IMR-90 (cell line): ENCODE results near the gene PDS5B. TPM values are rescaled to one million over a fixed set of nuclear protein-coding genes. Genes with fewer than 3 reads are reported as not detected.

Experiments
- ATAC-seq: fragments of 200-7000 bp; cut with Tn5 transposase; 2 replicates; pipeline ENCODE4 v1.9.1; 2020; ENCODE audit warnings: low read depth, mild to moderate bottlenecking, moderate library complexity
- BruUV-seq: library from RNA; stranded (reverse); fragments of 400-500 nt; replicated peaks from 2 replicates; lab custom pipeline; 2021; lab: Mats Ljungman, UMichigan
- CTCF ChIA-PET: fragments of 300-600 bp; formaldehyde crosslinking; extraction: SDS; loops from one replicate; lab custom pipeline; 2021; ENCODE audit warnings: antibody characterized with exemption; lab: Yijun Ruan, JAX
- POLR2A ChIA-PET: fragments of 300-600 bp; sonication (Branson Sonifier 250); formaldehyde crosslinking; loops from one replicate; lab custom pipeline; 2022; ENCODE audit warnings: antibody characterized with exemption; ENCODE audit not compliant: unreplicated experiment; lab: Charles Lee
- DNase-seq: peaks from one replicate; pipeline ENCODE4 v3.0.0; 2013
- H2AFZ ChIP-seq: replicated peaks from 2 replicates; pipeline ENCODE3; 2013; ENCODE audit warnings: low read length, mild to moderate bottlenecking; ENCODE audit not compliant: poor library complexity
- H2AK5ac ChIP-seq: 2 replicates; pipeline ENCODE4 v1.6.1; 2013; ENCODE audit warnings: low read depth, low read length, inconsistent platforms
- H2AK9ac ChIP-seq: replicated peaks from 2 replicates; pipeline ENCODE3; 2013; ENCODE audit warnings: mild to moderate bottlenecking, low read depth, low read length, moderate library complexity; ENCODE audit not compliant: poor library complexity
- H2BK120ac ChIP-seq: 2 replicates; pipeline ENCODE4 v1.6.1; 2013; ENCODE audit warnings: low read depth, low read length, inconsistent platforms
- H2BK15ac ChIP-seq: 3 replicates; pipeline ENCODE4 v1.6.1; 2013; ENCODE audit warnings: low read depth, low read length, inconsistent platforms
- H2BK20ac ChIP-seq: 2 replicates; pipeline ENCODE4 v1.6.1; 2013; ENCODE audit warnings: low read depth, mild to moderate bottlenecking, inconsistent platforms, low read length, moderate library complexity
- H2BK5ac ChIP-seq: 2 replicates; pipeline ENCODE4 v1.6.1; 2013; ENCODE audit warnings: mild to moderate bottlenecking, low read depth, low read length, inconsistent platforms; ENCODE audit not compliant: poor library complexity, severe bottlenecking
- H3K14ac ChIP-seq: replicated peaks from 2 replicates; pipeline ENCODE4 v1.6.1; 2013; ENCODE audit warnings: low read depth, low read length, inconsistent platforms
- H3K18ac ChIP-seq: 2 replicates; pipeline ENCODE4 v1.6.1; 2013; ENCODE audit warnings: low read depth, low read length, control low read depth
- H3K23ac ChIP-seq: 2 replicates; pipeline ENCODE4 v1.6.1; 2013; ENCODE audit warnings: low read depth, low read length, inconsistent platforms
- H3K27ac ChIP-seq: 2 replicates; pipeline ENCODE4 v1.5.1; 2013; ENCODE audit warnings: mild to moderate bottlenecking, control low read depth, low read length; ENCODE audit not compliant: insufficient read depth
- H3K27me3 ChIP-seq: 2 replicates; pipeline ENCODE4 v1.6.1; 2013; ENCODE audit warnings: low read length; ENCODE audit not compliant: control insufficient read depth, insufficient read depth
- H3K36me3 ChIP-seq: 2 replicates; pipeline ENCODE4 v1.6.1; 2013; ENCODE audit warnings: low read length, mixed read lengths; ENCODE audit not compliant: control insufficient read depth, insufficient read depth
- H3K4ac ChIP-seq: 2 replicates; pipeline ENCODE4 v1.6.1; 2013; ENCODE audit warnings: low read depth, low read length, inconsistent platforms
- H3K4me1 ChIP-seq: 2 replicates; pipeline ENCODE4 v1.6.1; 2013; ENCODE audit warnings: low read length, mixed read lengths; ENCODE audit not compliant: control insufficient read depth, insufficient read depth
- H3K4me2 ChIP-seq: 2 replicates; pipeline ENCODE4 v1.6.1; 2013; ENCODE audit warnings: low read depth, mild to moderate bottlenecking, control low read depth, low read length, moderate library complexity
- H3K4me3 ChIP-seq: 2 replicates; pipeline ENCODE4 v1.5.1; 2013; ENCODE audit warnings: low read depth, mild to moderate bottlenecking, control low read depth, low read length, moderate library complexity; ENCODE audit not compliant: insufficient read depth
- H3K56ac ChIP-seq: 2 replicates; pipeline ENCODE4 v1.6.1; 2013; ENCODE audit warnings: low read length, inconsistent platforms; ENCODE audit not compliant: insufficient read depth; ENCODE audit errors: extremely low read depth
- H3K79me1 ChIP-seq, 2 experiments: 2 replicates each; pipeline ENCODE4 v1.6.1; 2013; ENCODE audit warnings: low read length in 2 of 2, inconsistent platforms in 1 of 2, low read depth in 1 of 2
- H3K9ac ChIP-seq: 2 replicates; pipeline ENCODE4 v1.6.1; 2013; ENCODE audit warnings: low read depth, low read length, control low read depth
- H3K9me1 ChIP-seq: 2 replicates; pipeline ENCODE4 v1.6.1; 2013; ENCODE audit warnings: low read length, inconsistent platforms; ENCODE audit not compliant: insufficient read depth
- H3K9me3 ChIP-seq: 2 replicates; pipeline ENCODE4 v1.6.1; 2013; ENCODE audit warnings: low read length; ENCODE audit not compliant: control insufficient read depth, insufficient read depth
- H4K20me1 ChIP-seq: 2 replicates; pipeline ENCODE4 v1.6.1; 2013; ENCODE audit warnings: low read length, inconsistent platforms; ENCODE audit not compliant: insufficient read depth
- H4K5ac ChIP-seq: 2 replicates; pipeline ENCODE4 v1.6.1; 2013; ENCODE audit warnings: mild to moderate bottlenecking, low read depth, low read length, control low read depth
- H4K8ac ChIP-seq, 2 experiments: 2 replicates each; pipeline ENCODE4 v1.6.1; 2013; ENCODE audit warnings: low read depth in 2 of 2, low read length in 2 of 2, control low read depth in 1 of 2, inconsistent platforms in 1 of 2
- H4K91ac ChIP-seq: 2 replicates; pipeline ENCODE4 v1.6.1; 2013; ENCODE audit warnings: low read depth, low read length, inconsistent platforms; ENCODE audit not compliant: insufficient read depth
- CEBPB ChIP-seq: IDR thresholded peaks from 2 replicates; pipeline ENCODE4 v1.6.1; 2012; ENCODE audit warnings: low read depth, low read length, improper control_type of control experiment
- ELK1 ChIP-seq: fragments of 150-350 bp; IDR thresholded peaks from 2 replicates; pipeline ENCODE4 v1.6.1; 2016; ENCODE audit warnings: low read depth, mild to moderate bottlenecking, low read length, moderate library complexity, borderline replicate concordance
- MAZ ChIP-seq: IDR thresholded peaks from 2 replicates; pipeline ENCODE4 v1.6.1; 2012; ENCODE audit warnings: low read depth, mild to moderate bottlenecking, low read length, improper control_type of control experiment, moderate library complexity, borderline replicate concordance
- NFE2L2 ChIP-seq: fragments of 150-350 bp; IDR thresholded peaks from 2 replicates; pipeline ENCODE4 v1.6.1; 2016; ENCODE audit warnings: low read depth, mild to moderate bottlenecking, low read length
- RCOR1 ChIP-seq: IDR thresholded peaks from 2 replicates; pipeline ENCODE4 v1.6.1; 2012; ENCODE audit warnings: mild to moderate bottlenecking, low read length, improper control_type of control experiment; ENCODE audit not compliant: insufficient replicate concordance
- RFX5 ChIP-seq: IDR thresholded peaks from 2 replicates; pipeline ENCODE4 v1.8.0; 2012; ENCODE audit warnings: low read depth, mild to moderate bottlenecking, low read length, moderate library complexity
- SMC3 ChIP-seq: fragments of 150-350 bp; IDR thresholded peaks from 2 replicates; pipeline ENCODE4 v1.6.1; 2016; ENCODE audit warnings: low read depth, mild to moderate bottlenecking, antibody characterized with exemption, low read length, moderate library complexity
- WGBS, 2 experiments: methylation state at CpG; one replicate each; pipeline versions ENCODE4 v1.1.5 to v1.1.7; 2013; ENCODE audit warnings: missing lambda C conversion rate in 2 of 2; ENCODE audit not compliant: insufficient read length in 1 of 2; ENCODE audit errors: extremely low coverage in 2 of 2; 5-methylcytosine and 5-hydroxymethylcytosine counted together
- dilution Hi-C: fragments of 300-500 bp; cut with HindIII; formaldehyde crosslinking; loops from one replicate; pipeline ENCODE4 v1.14.3; 2018; ENCODE audit warnings: low sequenced_read_pairs; ENCODE audit not compliant: unreplicated experiment
- in situ Hi-C: fragments of 300-500 bp; cut with MboI; formaldehyde crosslinking; loops from 3 replicates; pipeline ENCODE4 v1.14.3; 2019; ENCODE audit warnings: low sequenced_read_pairs, inconsistent platforms, mixed read lengths
- intact Hi-C: fragments of 100-400 bp; cut with micrococcal nuclease; formaldehyde crosslinking; loops from 2 replicates; pipeline ENCODE4 v1.10.0; 2022
- polyA plus RNA-seq, 3 experiments: library from polyadenylated mRNA; depleted of rRNA; stranded (reverse); fragments of >200 nt; gene quantifications; 2 replicates each; pipeline ENCODE4 v1.2.3, GENCODE V29; 2012; ENCODE audit warnings: low replicate concordance in 1 of 3
- total RNA-seq: library from RNA; depleted of rRNA; stranded (reverse); fragments of >200 nt; gene quantifications from 2 replicates; pipeline ENCODE4 v1.2.3, GENCODE V29; 2012

The PDS5B gene
- total and polyA plus RNA-seq, 2 of the 4 experiments (the other 2 are of a cell fraction): 6.2 to 20.1 TPM

- H4K8ac ChIP-seq: peak overlapping the region in 1 of 2 experiments; percentile 49; a peak in 1 of 4 replicates
- peak overlapping the region; percentile 67 for H3K4me2 ChIP-seq
- peak overlapping the region; percentile 91 for H3K56ac ChIP-seq
- H4K5ac ChIP-seq: no peak overlapping the region
- H3K9me3 ChIP-seq: no peaks in the 10 kb centered on the region
- intact Hi-C loops: loop anchor here (2.0 to 10.0 kb wide), 6 partner anchors 447 to 1135 kb away; partner anchors contain the start of gene STARD13
- H3K4ac ChIP-seq: peak overlapping the region; percentile 66; the same call in 1 of the 2 replicates
- in situ Hi-C loops: loop anchor here (10.0 to 25.0 kb wide), 2 partner anchors 957 to 1125 kb away; no protein-coding TSS in a partner anchor
- H3K79me1 ChIP-seq: peaks cover 0 to 27% of the 10 kb centered on the region in 2 experiments; a peak in 2 of 4 replicates
- H3K4me1 ChIP-seq: peaks cover 6% of the 10 kb centered on the region
- DNase-seq (peak; percentile 30), ATAC-seq (no peak)
- peak overlapping the region; percentile 92 for H2AFZ ChIP-seq
- CTCF ChIA-PET: interaction anchor here (0.8 to 3.2 kb wide), 7 partner anchors 20 to 81 kb away, joined by 3 to 15 read pairs (median 5); no protein-coding TSS in a partner anchor
- POLR2A ChIA-PET: no interaction called here
- peak overlapping the region; percentile 86 for H3K27ac ChIP-seq
- BruUV-seq: no TSS peak
- peak overlapping the region; percentile 4; the same call in 1 of the 2 replicates for H3K18ac ChIP-seq
- H2BK20ac ChIP-seq: no peak overlapping the region; the same call in 1 of the 2 replicates
- dilution Hi-C loops: no loop called here
- H2AK9ac ChIP-seq: no peak overlapping the region
- H3K9ac ChIP-seq: peak overlapping the region; percentile 88
- no peaks in the 10 kb centered on the region for H3K36me3 ChIP-seq
- peak overlapping the region; percentile 63 for H3K4me3 ChIP-seq
- 0 out of 2 replicates have a peak overlapping the region, but pooled peaks have one; percentile 42 for H2BK120ac ChIP-seq
- H3K23ac ChIP-seq: peak overlapping the region; percentile 96
- peak overlapping the region; percentile 93 for H2BK5ac ChIP-seq
- peaks cover 23% of the 10 kb centered on the region for H4K20me1 ChIP-seq
- H2BK15ac ChIP-seq: peak overlapping the region; percentile 17; the same call in 2 of the 3 replicates
- no peaks in the 10 kb centered on the region for H3K27me3 ChIP-seq
- 0 out of 2 replicates have a peak, but pooled peaks cover 2% of the 10 kb centered on the region for H3K9me1 ChIP-seq
- peak overlapping the region; percentile 58; the same call in 1 of the 2 replicates for H2AK5ac ChIP-seq
- TF ChIP-seq MAZ (no peak), SMC3 (no peak), CEBPB (peak; percentile 53; the same call in 1 of the 2 replicates), NFE2L2 (no peak), RCOR1 (no peak), ELK1 (no peak), RFX5 (no peak)
- peak overlapping the region; percentile 92 for H3K14ac ChIP-seq
- no peak overlapping the region for H4K91ac ChIP-seq
- 0% methylated on average over 1 of the region's 8 CpGs; no CpG with 5 or more reads in 1 of the 2 experiments for whole genome bisulfite sequencing, 2 experiments
These were observed 1.5 kb downstream of the PDS5B start for GRCh38 chr13:32587811-32588170.
